ENCODE measurements around the gene CD226. TPM values are rescaled to one million over a fixed set of nuclear protein-coding genes. Genes with fewer than 3 reads are reported as not detected.

Gene CD226
- total and polyA plus RNA-seq, 2 of the 4 experiments (the other 2 are of a cell fraction) = 0.29 to 1.1 TPM

DNA sequence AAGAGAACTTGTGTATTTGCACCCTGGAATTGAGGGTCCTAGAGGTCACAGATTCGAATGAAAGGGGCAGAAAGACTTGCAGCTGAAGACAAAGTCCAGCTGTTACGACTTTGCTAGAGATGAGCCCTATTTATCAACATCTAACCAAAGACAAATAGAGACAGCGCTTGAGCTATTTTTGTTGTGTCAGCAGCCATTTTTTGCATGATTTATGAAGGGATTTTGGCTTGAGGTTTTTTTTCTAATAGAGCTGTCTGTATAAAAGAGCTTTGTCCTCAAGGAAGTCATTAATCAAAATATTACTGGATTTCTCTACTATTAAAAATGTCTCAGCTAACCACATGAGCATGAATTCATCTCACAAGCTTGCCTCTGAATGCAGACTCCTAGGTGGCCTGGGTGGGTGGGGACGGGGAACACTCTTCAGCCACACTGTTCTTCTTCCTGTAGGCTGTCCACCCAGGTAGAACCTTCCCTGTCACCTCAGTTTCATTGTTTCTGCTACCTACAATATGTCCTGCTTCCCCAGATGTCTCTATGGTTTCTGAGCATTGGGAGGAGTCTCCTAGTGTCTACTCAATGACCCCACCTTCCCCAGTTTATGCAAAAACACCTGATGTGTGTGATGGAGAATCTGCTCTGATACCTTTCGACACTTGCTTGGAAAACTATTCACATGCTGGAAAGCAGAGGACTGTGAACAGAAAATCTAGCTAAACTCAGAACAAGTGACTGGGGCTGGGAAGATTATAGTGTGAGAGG is 7.2 kb upstream of the CD226 start (continued):
- TF ChIP-seq MXI1 (IDR thresholded peaks at IDR 0.05; ENCODE audit: borderline replicate concordance, low read depth, low read length) = no peak

DNA sequence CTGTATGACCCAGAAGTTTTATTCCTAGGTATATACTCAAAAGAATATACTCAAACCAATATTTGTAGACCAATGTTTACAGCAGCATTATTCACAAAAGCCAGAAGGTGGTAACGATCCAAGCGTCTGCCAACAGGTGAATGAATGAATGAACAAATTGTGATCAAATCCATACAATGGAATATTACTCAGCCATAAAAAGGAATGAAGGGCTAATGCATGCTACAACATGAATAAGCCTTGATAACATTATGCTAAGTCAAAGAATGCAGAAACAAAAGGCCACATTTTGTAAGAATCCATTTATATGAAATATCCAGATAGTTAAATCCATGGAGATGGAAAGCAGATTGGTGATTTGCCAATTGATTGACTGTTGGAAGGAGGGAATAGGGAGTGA is 5.5 kb upstream of the CD226 start:
- no peak overlapping the region for H4K5ac ChIP-seq (ENCODE audit: low read depth, low read length)
- BruUV-seq (replicated peaks) = no TSS peak
- H3K4ac ChIP-seq (ENCODE audit: low read depth, low read length) = no peak overlapping the region
- H3K4me1 ChIP-seq (ENCODE audit: control insufficient read depth, insufficient read depth, low read length) = peaks cover 8% of the 10 kb centered on the region
- intact Hi-C loops (cut with micrococcal nuclease) = no loop called here
- H2BK15ac ChIP-seq (ENCODE audit: low read depth, low read length) = no peak overlapping the region
- H3K9ac ChIP-seq (ENCODE audit: low read depth, low read length) = no peak overlapping the region
- no peaks in the 10 kb centered on the region for H4K20me1 ChIP-seq (ENCODE audit: insufficient read depth, low read length)
- ATAC-seq (ENCODE audit: low read depth) (no peak), DNase-seq (no peak)
- H3K79me1 ChIP-seq (ENCODE audit: low read depth in 1 of 2, low read length in 2 of 2) = no peaks in the 10 kb centered on the region
- no peak overlapping the region for H2BK5ac ChIP-seq (ENCODE audit: low read depth, low read length, poor library complexity, severe bottlenecking)
- WGBS, 2 experiments (ENCODE audit: extremely low coverage in 2 of 2, insufficient read length in 1 of 2) = no CpG with 5 or more reads among the region's 2 CpGs
- H3K27me3 ChIP-seq (ENCODE audit: control insufficient read depth, insufficient read depth, low read length) = no peaks in the 10 kb centered on the region
- H3K23ac ChIP-seq (ENCODE audit: low read depth, low read length) = no peak overlapping the region
- TF ChIP-seq BHLHE40 (IDR thresholded peaks at IDR 0.05; ENCODE audit: low read depth, low read length) = no peak
- no peak for TF ChIP-seq CEBPB (IDR thresholded peaks at IDR 0.05; ENCODE audit: low read depth, low read length)
- TF ChIP-seq MAZ (IDR thresholded peaks at IDR 0.05; ENCODE audit: borderline replicate concordance, low read depth, low read length) = no peak
- TF ChIP-seq RAD21 (IDR thresholded peaks at IDR 0.05; ENCODE audit: low read length) = no peak
- TF ChIP-seq, protein P1, sequence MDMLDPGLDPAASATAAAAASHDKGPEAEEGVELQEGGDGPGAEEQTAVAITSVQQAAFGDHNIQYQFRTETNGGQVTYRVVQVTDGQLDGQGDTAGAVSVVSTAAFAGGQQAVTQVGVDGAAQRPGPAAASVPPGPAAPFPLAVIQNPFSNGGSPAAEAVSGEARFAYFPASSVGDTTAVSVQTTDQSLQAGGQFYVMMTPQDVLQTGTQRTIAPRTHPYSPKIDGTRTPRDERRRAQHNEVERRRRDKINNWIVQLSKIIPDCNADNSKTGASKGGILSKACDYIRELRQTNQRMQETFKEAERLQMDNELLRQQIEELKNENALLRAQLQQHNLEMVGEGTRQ (IDR thresholded peaks at IDR 0.05; ENCODE audit: low read depth, low read length) = no peak
- no peak for TF ChIP-seq FOS (IDR thresholded peaks at IDR 0.05; ENCODE audit: low read depth, low read length)
- TF ChIP-seq SMC3 (IDR thresholded peaks at IDR 0.05; ENCODE audit: low read depth, low read length) = no peak
- no peak for TF ChIP-seq NFE2L2 (IDR thresholded peaks at IDR 0.05; ENCODE audit: low read depth, low read length)
- TF ChIP-seq, protein P2, sequence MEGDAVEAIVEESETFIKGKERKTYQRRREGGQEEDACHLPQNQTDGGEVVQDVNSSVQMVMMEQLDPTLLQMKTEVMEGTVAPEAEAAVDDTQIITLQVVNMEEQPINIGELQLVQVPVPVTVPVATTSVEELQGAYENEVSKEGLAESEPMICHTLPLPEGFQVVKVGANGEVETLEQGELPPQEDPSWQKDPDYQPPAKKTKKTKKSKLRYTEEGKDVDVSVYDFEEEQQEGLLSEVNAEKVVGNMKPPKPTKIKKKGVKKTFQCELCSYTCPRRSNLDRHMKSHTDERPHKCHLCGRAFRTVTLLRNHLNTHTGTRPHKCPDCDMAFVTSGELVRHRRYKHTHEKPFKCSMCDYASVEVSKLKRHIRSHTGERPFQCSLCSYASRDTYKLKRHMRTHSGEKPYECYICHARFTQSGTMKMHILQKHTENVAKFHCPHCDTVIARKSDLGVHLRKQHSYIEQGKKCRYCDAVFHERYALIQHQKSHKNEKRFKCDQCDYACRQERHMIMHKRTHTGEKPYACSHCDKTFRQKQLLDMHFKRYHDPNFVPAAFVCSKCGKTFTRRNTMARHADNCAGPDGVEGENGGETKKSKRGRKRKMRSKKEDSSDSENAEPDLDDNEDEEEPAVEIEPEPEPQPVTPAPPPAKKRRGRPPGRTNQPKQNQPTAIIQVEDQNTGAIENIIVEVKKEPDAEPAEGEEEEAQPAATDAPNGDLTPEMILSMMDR (conservative IDR thresholded peaks at IDR 0.05; ENCODE audit: low read depth, low read length) = no peak
- TF ChIP-seq RCOR1 (IDR thresholded peaks at IDR 0.05; ENCODE audit: insufficient replicate concordance, low read length) = no peak
- no peak for TF ChIP-seq POLR2A (IDR thresholded peaks at IDR 0.05; ENCODE audit: low read depth, low read length)
- no peak overlapping the region for H3K14ac ChIP-seq (replicated peaks; ENCODE audit: low read depth, low read length)
- no peak overlapping the region for H2AK5ac ChIP-seq (ENCODE audit: low read depth, low read length)
- ChIA-PET CTCF (no interaction called here), POLR2A (ENCODE audit: unreplicated experiment) (no interaction called here)
- no peak overlapping the region for H4K8ac ChIP-seq (ENCODE audit: low read depth in 2 of 2, low read length in 2 of 2)
- in situ Hi-C loops (cut with MboI; ENCODE audit: low sequenced_read_pairs) = no loop called here
- no peak overlapping the region for H3K56ac ChIP-seq (ENCODE audit: extremely low read depth, insufficient read depth, low read length)
- no peak overlapping the region for H2AK9ac ChIP-seq (replicated peaks; ENCODE audit: low read depth, low read length, poor library complexity)
- no peaks in the 10 kb centered on the region for H3K9me3 ChIP-seq (ENCODE audit: control insufficient read depth, insufficient read depth, low read length)
- H2BK20ac ChIP-seq (ENCODE audit: low read depth, low read length) = no peak overlapping the region
- H4K91ac ChIP-seq (ENCODE audit: insufficient read depth, low read depth, low read length) = no peak overlapping the region
- H3K4me2 ChIP-seq (ENCODE audit: low read depth, low read length) = no peak overlapping the region
- no peak overlapping the region for H3K4me3 ChIP-seq (ENCODE audit: insufficient read depth, low read depth, low read length)
- H2BK120ac ChIP-seq (ENCODE audit: low read depth, low read length) = no peak overlapping the region
- H3K27ac ChIP-seq (ENCODE audit: insufficient read depth, low read length) = no peak overlapping the region
- H3K36me3 ChIP-seq (ENCODE audit: control insufficient read depth, insufficient read depth, low read length) = no peaks in the 10 kb centered on the region
- no peak overlapping the region for H2AFZ ChIP-seq (replicated peaks; ENCODE audit: low read length, poor library complexity)
- no peak overlapping the region for H3K18ac ChIP-seq (ENCODE audit: low read depth, low read length)
- H3K9me1 ChIP-seq (ENCODE audit: insufficient read depth, low read length) = peaks cover 12% of the 10 kb centered on the region
- dilution Hi-C loops (cut with HindIII; ENCODE audit: low sequenced_read_pairs, unreplicated experiment) = no loop called here

Measured in IMR-90 (cell line).